ENCODE data around the gene CATSPERB. TPM values are rescaled to one million over a fixed set of nuclear protein-coding genes. Genes with fewer than 3 reads are reported as not detected.
"Not testable (repeated sequence)": the region's sequence is repeated elsewhere in the genome, so short reads cannot be mapped to it uniquely, and the experiment has no call there.

CATSPERB gene
- total RNA-seq, 4 donors from 2014 or later: 0.83 to 11.6 (median 7.6) TPM

DNA sequence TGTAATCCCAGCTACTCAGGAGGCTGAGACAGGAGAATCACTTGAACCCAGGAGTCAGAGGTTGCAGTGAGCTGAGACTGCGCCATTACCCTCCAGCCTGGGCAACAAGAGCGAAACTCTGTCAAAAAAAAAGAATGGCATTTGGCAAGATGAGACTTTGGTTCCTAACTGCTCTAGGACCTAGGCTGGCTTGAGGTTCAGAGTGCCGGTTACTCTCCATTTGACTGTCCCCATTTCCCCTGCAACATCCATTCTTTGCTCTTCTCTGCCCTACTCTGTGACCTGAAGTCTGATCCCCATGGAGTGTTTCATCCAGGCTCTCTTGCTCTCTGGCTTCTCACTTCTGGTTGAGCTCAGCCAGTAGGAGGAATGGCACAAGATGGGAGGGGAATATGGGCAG lies 195.6 kb downstream of the CATSPERB start:
- Histone ChIP-seq H3K4me1 (no peaks in the 10 kb centered on the region), H3K36me3 (no peaks in the 10 kb centered on the region), H3K27me3 (no peaks in the 10 kb centered on the region), H3K9me3 (no peaks in the 10 kb centered on the region), H3K27ac (no peak overlapping the region), H3K4me3 (no peak overlapping the region)
- TF ChIP-seq, protein P1, sequence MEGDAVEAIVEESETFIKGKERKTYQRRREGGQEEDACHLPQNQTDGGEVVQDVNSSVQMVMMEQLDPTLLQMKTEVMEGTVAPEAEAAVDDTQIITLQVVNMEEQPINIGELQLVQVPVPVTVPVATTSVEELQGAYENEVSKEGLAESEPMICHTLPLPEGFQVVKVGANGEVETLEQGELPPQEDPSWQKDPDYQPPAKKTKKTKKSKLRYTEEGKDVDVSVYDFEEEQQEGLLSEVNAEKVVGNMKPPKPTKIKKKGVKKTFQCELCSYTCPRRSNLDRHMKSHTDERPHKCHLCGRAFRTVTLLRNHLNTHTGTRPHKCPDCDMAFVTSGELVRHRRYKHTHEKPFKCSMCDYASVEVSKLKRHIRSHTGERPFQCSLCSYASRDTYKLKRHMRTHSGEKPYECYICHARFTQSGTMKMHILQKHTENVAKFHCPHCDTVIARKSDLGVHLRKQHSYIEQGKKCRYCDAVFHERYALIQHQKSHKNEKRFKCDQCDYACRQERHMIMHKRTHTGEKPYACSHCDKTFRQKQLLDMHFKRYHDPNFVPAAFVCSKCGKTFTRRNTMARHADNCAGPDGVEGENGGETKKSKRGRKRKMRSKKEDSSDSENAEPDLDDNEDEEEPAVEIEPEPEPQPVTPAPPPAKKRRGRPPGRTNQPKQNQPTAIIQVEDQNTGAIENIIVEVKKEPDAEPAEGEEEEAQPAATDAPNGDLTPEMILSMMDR (IDR thresholded peaks at IDR 0.05): no peak
- TF ChIP-seq POLR2A (IDR thresholded peaks at IDR 0.05): no peak
- DNase-seq: no peak

- H3K27me3 ChIP-seq, H3K27ac ChIP-seq, H3K9me3 ChIP-seq, H3K4me3 ChIP-seq, H3K4me1 ChIP-seq, DNase-seq, H3K36me3 ChIP-seq: not testable (repeated sequence)
Observed at GRCh38 chr14:91534059-91534458, 197.8 kb downstream of the CATSPERB start.

- Histone ChIP-seq H3K4me1 (no peaks in the 10 kb centered on the region), H3K9me3 (no peaks in the 10 kb centered on the region), H3K27me3 (no peaks in the 10 kb centered on the region), H3K4me3 (no peak overlapping the region), H3K36me3 (no peaks in the 10 kb centered on the region), H3K27ac (no peak overlapping the region)
- TF ChIP-seq, protein P1 (IDR thresholded peaks at IDR 0.05): no peak
- DNase-seq: no peak
Observed at GRCh38 chr14:91533623-91534022, 198.3 kb downstream of the CATSPERB start.

Small RNA genes lying within 50 kb of the gene (small RNA-seq; reads per million reads assigned to genes)
- gene AL133373.1: 0 reads per million in 2 donors
- gene POLR3GP1: 0 reads per million in 2 donors
- 0 reads per million in 2 donors for gene RF00012

Other genes with a start within 250 kb of the CATSPERB start
- 100 to 1,000 TPM; 103 to 194 (median 116) TPM for gene PPP4R3A, start 221.8 kb downstream of the CATSPERB start, total RNA-seq
- 10 to 100 TPM; 35.2 to 59.4 (median 50.9) TPM for gene TC2N, start 135.4 kb upstream of the CATSPERB start, total RNA-seq
- 10 to 100 TPM; 30.5 to 61.1 (median 51.2) TPM for gene FBLN5, start 215.6 kb upstream of the CATSPERB start, total RNA-seq

Data from Peyer's patch (tissue), 4 donors.